Measurements from ENCODE around the gene FCGBP.

- TF ChIP-seq CTCF (conservative IDR thresholded peaks at IDR 0.05 in 1 of 2, IDR thresholded peaks at IDR 0.05 in 1 of 2; ENCODE audit: extremely low read depth in 1 of 2, insufficient read depth in 1 of 2, low read depth in 1 of 2, low read length in 2 of 2) = no peak
- TF ChIP-seq EZH2 (IDR thresholded peaks at IDR 0.05; ENCODE audit: borderline replicate concordance, low read length) = no peak
Observed at GRCh38 chr19:39942366-39942730, 7.9 kb upstream of the FCGBP start.
